GM12878 (cell line): ENCODE data around the gene AANAT. TPM values are rescaled to one million over a fixed set of nuclear protein-coding genes. Genes with fewer than 3 reads are reported as not detected.

Experiments
- ATAC-seq: fragments of 200-7000 bp; cut with Tn5 transposase; 3 replicates; pipeline ENCODE4 v1.9.1; 2020; ENCODE audit warnings: mild to moderate bottlenecking, moderate library complexity
- BruUV-seq: library from RNA; stranded (reverse); fragments of 400-500 nt; replicated peaks from 2 replicates; lab custom pipeline; 2021; lab: Mats Ljungman, UMichigan
- CTCF ChIA-PET: fragments of 300-600 bp; sonication (Branson Sonifier 250); formaldehyde crosslinking; extraction: SDS; loops from one replicate; lab custom pipeline; 2021; ENCODE audit warnings: inconsistent platforms; lab: Yijun Ruan, JAX
- POLR2A ChIA-PET: fragments of 350-600 bp; formaldehyde crosslinking; extraction: SDS; loops from one replicate; lab custom pipeline; 2021; ENCODE audit warnings: inconsistent platforms; lab: Charles Lee
- RAD21 ChIA-PET: fragments of 300-600 bp; sonication (Branson Sonifier 250); formaldehyde crosslinking; loops from one replicate; lab custom pipeline; 2023; ENCODE audit warnings: antibody characterized with exemption; ENCODE audit not compliant: unreplicated experiment; lab: Charles Lee
- SMC1A ChIA-PET: fragments of 300-600 bp; sonication (Branson Sonifier 250); formaldehyde crosslinking; loops from one replicate; lab custom pipeline; 2023; ENCODE audit not compliant: unreplicated experiment, uncharacterized antibody; lab: Charles Lee
- DNase-seq: peaks from one replicate; pipeline ENCODE4 v3.0.0-alpha.2; 2011; ENCODE audit warnings: low read depth, low spot score
- FAIRE-seq: peaks from 3 replicates; lab custom pipeline; 2011; peaks lifted over from hg19 to GRCh38; lab: Jason Lieb, UNC
- H2AFZ ChIP-seq: 2 replicates; pipeline ENCODE4 v1.6.0; 2011; ENCODE audit warnings: low read depth, low read length, control low read depth; ENCODE audit not compliant: control insufficient read depth
- H3K27ac ChIP-seq: 2 replicates; pipeline ENCODE4 v1.5.1; 2011; ENCODE audit warnings: control low read depth; ENCODE audit not compliant: control insufficient read depth, insufficient read depth
- H3K27me3 ChIP-seq, 2 experiments: replicated peaks in 1 of 2; 2 replicates each; pipeline versions ENCODE4 v1.6.0 to v1.6.1; 2011; ENCODE audit warnings: low read length in 1 of 2; ENCODE audit not compliant: control insufficient read depth in 2 of 2, insufficient read depth in 2 of 2
- H3K36me3 ChIP-seq, 2 experiments: 2 replicates each; pipeline ENCODE4 v1.5.1; 2011; ENCODE audit warnings: low read length in 1 of 2; ENCODE audit not compliant: control insufficient read depth in 2 of 2, insufficient read depth in 2 of 2
- H3K4me1 ChIP-seq: 2 replicates; pipeline ENCODE4 v1.6.1; 2011; ENCODE audit warnings: mild to moderate bottlenecking, low read length, moderate library complexity, mixed read lengths; ENCODE audit not compliant: control insufficient read depth, insufficient read depth
- H3K4me2 ChIP-seq: 2 replicates; pipeline ENCODE4 v1.6.0; 2011; ENCODE audit warnings: control low read depth; ENCODE audit not compliant: control insufficient read depth, insufficient read depth
- H3K4me3 ChIP-seq: fragments of 200-600 bp; sonication (generic); 2 replicates; pipeline ENCODE4 v1.5.1; 2016
- H3K79me2 ChIP-seq: 2 replicates; pipeline ENCODE4 v1.6.0; 2011; ENCODE audit warnings: low read length; ENCODE audit not compliant: control insufficient read depth, insufficient read depth
- H3K9ac ChIP-seq: 2 replicates; pipeline ENCODE4 v1.8.0; 2011; ENCODE audit warnings: low read length, control low read depth, mixed read lengths; ENCODE audit not compliant: control insufficient read depth, insufficient read depth
- H3K9me3 ChIP-seq: replicated peaks from 3 replicates; pipeline ENCODE4 v1.5.1; 2011; ENCODE audit warnings: mild to moderate bottlenecking, low read length; ENCODE audit not compliant: control insufficient read depth, insufficient read depth
- H4K20me1 ChIP-seq: 2 replicates; pipeline ENCODE4 v1.6.0; 2011; ENCODE audit not compliant: control insufficient read depth, insufficient read depth
- ASH2L ChIP-seq: fragments of 300-600, 200-600 bp; sonication (generic); IDR thresholded peaks from 2 replicates; pipeline ENCODE4 v1.6.1; 2017; ENCODE audit warnings: low read depth, mild to moderate bottlenecking, borderline replicate concordance
- BCL11A ChIP-seq: IDR thresholded peaks from 2 replicates; pipeline ENCODE4 v1.6.1; 2011; ENCODE audit warnings: low read depth, low read length
- CHD2 ChIP-seq: IDR thresholded peaks from 2 replicates; pipeline ENCODE4 v1.6.1; 2011; ENCODE audit warnings: low read depth, low read length, improper control_type of control experiment, borderline replicate concordance
- CREM ChIP-seq: IDR thresholded peaks from 2 replicates; pipeline ENCODE4 v1.6.1; 2014; ENCODE audit warnings: antibody characterized with exemption, low read depth
- EGR1 ChIP-seq, 2 experiments: IDR thresholded peaks; 1 replicate in 1 of 2; 2 replicates in 1 of 2; pipeline ENCODE4 v1.6.1; 2011 to 2012; ENCODE audit warnings: low read depth in 2 of 2, low read length in 2 of 2, borderline replicate concordance in 1 of 2, mild to moderate bottlenecking in 1 of 2, moderate library complexity in 1 of 2
- EP300 ChIP-seq, 2 experiments: fragments of 150-350 bp in 1 of 2; IDR thresholded peaks; 2 replicates each; pipeline ENCODE4 v1.6.1; 2011 to 2012; ENCODE audit warnings: low read depth in 2 of 2, low read length in 2 of 2, borderline replicate concordance in 1 of 2, improper control_type of control experiment in 1 of 2, inconsistent platforms in 1 of 2; ENCODE audit not compliant: control insufficient read depth in 1 of 2
- ETV6 ChIP-seq, 2 experiments: fragments of 450-650 bp in 1 of 2; IDR thresholded peaks in 1 of 2; conservative IDR thresholded peaks in 1 of 2; 2 replicates each; pipeline ENCODE4 v1.6.1; 2014; ENCODE audit warnings: antibody characterized with exemption in 1 of 2, borderline replicate concordance in 1 of 2, low read depth in 1 of 2, mild to moderate bottlenecking in 1 of 2, moderate library complexity in 1 of 2
- EZH2 ChIP-seq: IDR thresholded peaks from 2 replicates; pipeline ENCODE4 v1.6.1; 2012; ENCODE audit warnings: low read depth, mild to moderate bottlenecking, control low read depth, inconsistent platforms, low read length, borderline replicate concordance; ENCODE audit not compliant: control insufficient read depth
- GABPA ChIP-seq: IDR thresholded peaks from 2 replicates; pipeline ENCODE4 v1.6.1; 2014; ENCODE audit warnings: antibody characterized with exemption, low read depth, mild to moderate bottlenecking, inconsistent platforms
- NFIC ChIP-seq: IDR thresholded peaks from 2 replicates; pipeline ENCODE4 v1.6.1; 2012; ENCODE audit warnings: low read depth, mild to moderate bottlenecking, inconsistent platforms, low read length, moderate library complexity
- POLR2A ChIP-seq: IDR thresholded peaks from 2 replicates; pipeline ENCODE4 v1.6.1; 2011; ENCODE audit warnings: low read depth, mild to moderate bottlenecking, low read length
- SPI1 ChIP-seq: IDR thresholded peaks from 2 replicates; pipeline ENCODE4 v1.6.1; 2011; ENCODE audit warnings: low read depth, mild to moderate bottlenecking, low read length, moderate library complexity, borderline replicate concordance; ENCODE audit not compliant: insufficient read depth
- ZSCAN29 ChIP-seq: fragments of 450-650 bp; IDR thresholded peaks from 2 replicates; pipeline ENCODE4 v1.6.1; 2017; ENCODE audit warnings: mild to moderate bottlenecking, moderate library complexity
- WGBS: methylation state at CpG from one replicate; pipeline ENCODE4 v1.1.6; 2016; ENCODE audit warnings: low lambda C conversion rate; ENCODE audit not compliant: insufficient replicate concordance, insufficient coverage; ENCODE audit errors: missing lambda C conversion rate; 5-methylcytosine and 5-hydroxymethylcytosine counted together
- in situ Hi-C: fragments of 300-500 bp; cut with MboI; formaldehyde crosslinking; loops from 9 replicates; pipeline ENCODE4 v1.14.3; 2018; ENCODE audit warnings: mixed read lengths
- intact Hi-C: fragments of 100-400 bp; cut with micrococcal nuclease; formaldehyde crosslinking; loops from one replicate; pipeline ENCODE4 v1.14.2; 2022; ENCODE audit not compliant: unreplicated experiment
- polyA plus RNA-seq, 11 experiments: library from polyadenylated mRNA; depleted of rRNA in 4 of 11; unstranded in 6 of 11; stranded (reverse) in 5 of 11; fragments of >200 nt; fragmentation: Nextera tagmentation in 4 of 11; fragmentation: Illumina TruSeq in 1 of 11; extraction: Ambion mirVana in 4 of 11; extraction: Trizol in 1 of 11; gene quantifications; 1 replicate in 1 of 11; 2 replicates in 10 of 11; pipeline versions ENCODE4 v1.2.1 to v1.2.3, GENCODE V29; 2011 to 2016; ENCODE audit warnings: inconsistent platforms in 2 of 11, missing spikeins in 2 of 11, low read depth in 1 of 11
- total RNA-seq, 4 experiments: library from RNA; depleted of rRNA in 3 of 4; stranded (reverse); fragments of >200 nt in 3 of 4; fragmentation: Illumina TruSeq in 1 of 4; extraction: Trizol in 1 of 4; gene quantifications; 2 replicates each; pipeline versions ENCODE4 v1.2.1 to v1.2.3, GENCODE V29; 2013 to 2021
- TF ChIP-seq, protein P1 (sequence below): IDR thresholded peaks from 2 replicates; pipeline ENCODE4 v1.6.1; 2011; ENCODE audit warnings: borderline replicate concordance, low read depth, mild to moderate bottlenecking, moderate library complexity, low read length; ENCODE audit not compliant: insufficient read depth, poor library complexity, severe bottlenecking
- TF ChIP-seq, protein P2 (sequence below): fragments of 450-650 bp; IDR thresholded peaks from 2 replicates; pipeline ENCODE4 v1.6.1; 2016; ENCODE audit warnings: mild to moderate bottlenecking

Gene AANAT
- total and polyA plus RNA-seq, 10 of the 15 experiments (the other 5 are each of a cell fraction or from before 2014, with no cell fraction given) = 0.23 TPM; not detected in 9

DNA sequence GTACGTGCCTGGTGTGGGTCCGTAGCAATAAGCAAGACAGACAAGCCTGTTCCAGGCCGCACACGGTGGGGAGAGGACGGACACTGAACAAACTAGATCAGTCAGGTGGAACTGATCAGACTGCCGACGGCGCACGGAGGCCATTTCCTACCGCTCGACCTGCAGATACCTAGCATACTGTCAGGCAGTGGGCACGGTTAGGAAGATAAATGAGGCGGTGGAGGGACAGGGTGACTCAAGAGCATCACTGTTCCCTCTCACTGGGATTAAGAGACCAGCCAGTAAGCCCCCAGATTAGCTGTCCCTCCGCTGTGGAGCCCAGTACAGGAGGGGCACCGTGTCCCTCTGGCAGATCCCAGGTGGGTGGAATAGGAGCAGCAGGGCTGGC, 4.8 kb downstream of the AANAT start (continued):
- TF ChIP-seq, protein P1, sequence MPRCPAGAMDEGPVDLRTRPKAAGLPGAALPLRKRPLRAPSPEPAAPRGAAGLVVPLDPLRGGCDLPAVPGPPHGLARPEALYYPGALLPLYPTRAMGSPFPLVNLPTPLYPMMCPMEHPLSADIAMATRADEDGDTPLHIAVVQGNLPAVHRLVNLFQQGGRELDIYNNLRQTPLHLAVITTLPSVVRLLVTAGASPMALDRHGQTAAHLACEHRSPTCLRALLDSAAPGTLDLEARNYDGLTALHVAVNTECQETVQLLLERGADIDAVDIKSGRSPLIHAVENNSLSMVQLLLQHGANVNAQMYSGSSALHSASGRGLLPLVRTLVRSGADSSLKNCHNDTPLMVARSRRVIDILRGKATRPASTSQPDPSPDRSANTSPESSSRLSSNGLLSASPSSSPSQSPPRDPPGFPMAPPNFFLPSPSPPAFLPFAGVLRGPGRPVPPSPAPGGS = no peak
- TF ChIP-seq, all 136 proteins: peak for 0

DNA sequence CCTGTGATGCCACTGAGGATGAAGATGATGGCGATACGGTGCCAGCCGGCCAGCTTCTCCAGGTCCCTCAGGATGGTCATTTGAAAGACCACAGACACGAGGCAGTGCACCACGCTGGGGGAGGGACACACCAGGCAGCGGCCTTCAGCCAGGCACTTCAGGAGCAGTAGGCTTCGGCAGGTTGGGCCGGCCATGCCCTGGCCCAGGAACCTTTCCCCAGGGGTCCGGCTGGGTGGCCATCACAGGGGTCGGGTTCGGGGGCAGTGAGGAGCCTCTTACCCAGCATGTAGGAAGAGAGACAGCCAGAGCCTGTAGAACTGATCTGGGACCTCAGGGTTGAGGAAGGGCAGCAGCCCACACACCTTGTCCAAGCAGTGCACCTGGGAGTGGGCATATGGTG, 5.3 kb downstream of the AANAT start:
- Histone ChIP-seq H3K9me3 (no peaks in the 10 kb centered on the region), H3K79me2 (no peaks in the 10 kb centered on the region), H3K27me3 (no peaks in the 10 kb centered on the region), H3K4me2 (no peak overlapping the region), H3K36me3 (peaks cover 3 to 13% of the 10 kb centered on the region in 2 experiments; a peak in 3 of 4 replicates), H3K27ac (no peak overlapping the region), H3K4me1 (no peaks in the 10 kb centered on the region), H3K9ac (no peak overlapping the region), H4K20me1 (no peaks in the 10 kb centered on the region), H3K4me3 (no peak overlapping the region), H2AFZ (no peak overlapping the region)
- intact Hi-C loops (no loop called here), in situ Hi-C loops (no loop called here)
- TF ChIP-seq EGR1 (IDR thresholded peaks at IDR 0.05; ENCODE audit: borderline replicate concordance in 1 of 2, low read depth in 2 of 2, low read length in 2 of 2) (no peak), SPI1 (no peak), CHD2 (no peak), ETV6 (conservative IDR thresholded peaks at IDR 0.05 in 1 of 2, IDR thresholded peaks at IDR 0.05 in 1 of 2; ENCODE audit: borderline replicate concordance in 1 of 2, low read depth in 1 of 2) (no peak), CREM (no peak), ASH2L (no peak), EZH2 (no peak), BCL11A (no peak), POLR2A (no peak), GABPA (no peak), ZSCAN29 (no peak), NFIC (no peak), EP300 (IDR thresholded peaks at IDR 0.05; ENCODE audit: borderline replicate concordance in 1 of 2, control insufficient read depth in 1 of 2, low read depth in 2 of 2, low read length in 2 of 2) (no peak)
- TF ChIP-seq, protein P2, sequence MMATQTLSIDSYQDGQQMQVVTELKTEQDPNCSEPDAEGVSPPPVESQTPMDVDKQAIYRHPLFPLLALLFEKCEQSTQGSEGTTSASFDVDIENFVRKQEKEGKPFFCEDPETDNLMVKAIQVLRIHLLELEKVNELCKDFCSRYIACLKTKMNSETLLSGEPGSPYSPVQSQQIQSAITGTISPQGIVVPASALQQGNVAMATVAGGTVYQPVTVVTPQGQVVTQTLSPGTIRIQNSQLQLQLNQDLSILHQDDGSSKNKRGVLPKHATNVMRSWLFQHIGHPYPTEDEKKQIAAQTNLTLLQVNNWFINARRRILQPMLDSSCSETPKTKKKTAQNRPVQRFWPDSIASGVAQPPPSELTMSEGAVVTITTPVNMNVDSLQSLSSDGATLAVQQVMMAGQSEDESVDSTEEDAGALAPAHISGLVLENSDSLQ = no peak
- 89% methylated on average over 11 of the region's 11 CpGs for WGBS
- ChIA-PET POLR2A (no interaction called here), RAD21 (no interaction called here), CTCF (interaction anchor here (1.2 kb wide), 1 partner anchor 20 kb away, joined by 4 read pairs; no protein-coding TSS in a partner anchor), SMC1A (no interaction called here)
- ATAC-seq (no peak), FAIRE-seq (no peak), DNase-seq (no peak)
- no TSS peak for BruUV-seq
